HS-27A (cell line): ENCODE data around the gene KCNQ1.

Source experiments
- DNase-seq: peaks from one replicate; pipeline ENCODE4 v3.0.0-alpha.2; 2012; ENCODE audit warnings: low read depth, missing footprints

Gene KCNQ1

GRCh38 chr11:2425506-2425905, 19.3 kb upstream of the KCNQ1 start:
- no peak for DNase-seq

GRCh38 chr11:2426221-2426620, 18.6 kb upstream of the KCNQ1 start:
- DNase-seq, result no peak

- no peak for DNase-seq
Observed at GRCh38 chr11:2426826-2427521, 17.8 kb upstream of the KCNQ1 start.

- no peak for DNase-seq
Observed at GRCh38 chr11:2427721-2428321, 17.0 kb upstream of the KCNQ1 start.

- DNase-seq, result no peak
Observed at GRCh38 chr11:2428322-2428795, 16.4 kb upstream of the KCNQ1 start.

GRCh38 chr11:2431395-2431794, 13.4 kb upstream of the KCNQ1 start:
- no peak for DNase-seq

GRCh38 chr11:2432171-2432621, 12.6 kb upstream of the KCNQ1 start:
- DNase-seq, result no peak

GRCh38 chr11:2432628-2433071, 12.2 kb upstream of the KCNQ1 start:
- no peak for DNase-seq

GRCh38 chr11:2433106-2433925, 11.5 kb upstream of the KCNQ1 start:
- no peak for DNase-seq

- no peak for DNase-seq
Observed at GRCh38 chr11:2434008-2434407, 10.8 kb upstream of the KCNQ1 start.

GRCh38 chr11:2434506-2435255, 10.1 kb upstream of the KCNQ1 start:
- DNase-seq, result no peak

- no peak for DNase-seq
Observed at GRCh38 chr11:2435288-2436012, 9.4 kb upstream of the KCNQ1 start.

GRCh38 chr11:2436013-2436520, 8.7 kb upstream of the KCNQ1 start:
- no peak for DNase-seq

GRCh38 chr11:2436521-2437031, 8.2 kb upstream of the KCNQ1 start:
- no peak for DNase-seq

- no peak for DNase-seq
Observed at GRCh38 chr11:2437516-2437915, 7.3 kb upstream of the KCNQ1 start.

GRCh38 chr11:2439820-2440219, 5.0 kb upstream of the KCNQ1 start:
- no peak for DNase-seq

GRCh38 chr11:2440646-2441045, 4.2 kb upstream of the KCNQ1 start:
- no peak for DNase-seq

GRCh38 chr11:2441171-2441570, 3.6 kb upstream of the KCNQ1 start:
- no peak for DNase-seq

- DNase-seq, result no peak
Observed at GRCh38 chr11:2442589-2442988, 2.2 kb upstream of the KCNQ1 start.

GRCh38 chr11:2443406-2443805, 1.4 kb upstream of the KCNQ1 start:
- DNase-seq, result no peak
